NT2/D1 (cell line): Measurements from ENCODE around the gene USH2A.

ENCODE experiments used
- SUZ12 ChIP-seq: IDR thresholded peaks from 2 replicates; pipeline ENCODE4 v1.6.1; 2011; ENCODE audit not compliant: insufficient read length, insufficient read depth; ENCODE audit errors: extremely low read depth
- ZNF274 ChIP-seq: IDR thresholded peaks from 2 replicates; pipeline ENCODE4 v1.6.1; 2011; ENCODE audit warnings: mild to moderate bottlenecking, low read depth, low read length

GRCh38 chr1:215987092-215987875 lies 436.0 kb downstream of the USH2A start:
- TF ChIP-seq ZNF274 (no peak), SUZ12 (no peak)
